ENCODE results near the gene POGLUT2.

POGLUT2 gene

GRCh38 chr13:102763741-102764140 is 35.0 kb downstream of the POGLUT2 start:
- DNase-seq: no peak

- no peak for DNase-seq
Measured at GRCh38 chr13:102761071-102761470, 37.7 kb downstream of the POGLUT2 start.

GRCh38 chr13:102758842-102759241 is 39.9 kb downstream of the POGLUT2 start:
- no peak for DNase-seq

GRCh38 chr13:102757006-102757405 is 41.8 kb downstream of the POGLUT2 start:
- no peak for DNase-seq

- no peak for DNase-seq
Measured at GRCh38 chr13:102751886-102752285, 46.9 kb downstream of the POGLUT2 start.

GRCh38 chr13:102742506-102742905 is 56.3 kb downstream of the POGLUT2 start:
- no peak for DNase-seq

- no peak for DNase-seq
Measured at GRCh38 chr13:102742101-102742500, 56.7 kb downstream of the POGLUT2 start.
